ENCODE results near the gene YARS1. TPM values are rescaled to one million over a fixed set of nuclear protein-coding genes. Genes with fewer than 3 reads are reported as not detected.

YARS1 gene
- total and polyA plus RNA-seq, 2 experiments from 2014 or later, result 134 to 182 TPM

DNA sequence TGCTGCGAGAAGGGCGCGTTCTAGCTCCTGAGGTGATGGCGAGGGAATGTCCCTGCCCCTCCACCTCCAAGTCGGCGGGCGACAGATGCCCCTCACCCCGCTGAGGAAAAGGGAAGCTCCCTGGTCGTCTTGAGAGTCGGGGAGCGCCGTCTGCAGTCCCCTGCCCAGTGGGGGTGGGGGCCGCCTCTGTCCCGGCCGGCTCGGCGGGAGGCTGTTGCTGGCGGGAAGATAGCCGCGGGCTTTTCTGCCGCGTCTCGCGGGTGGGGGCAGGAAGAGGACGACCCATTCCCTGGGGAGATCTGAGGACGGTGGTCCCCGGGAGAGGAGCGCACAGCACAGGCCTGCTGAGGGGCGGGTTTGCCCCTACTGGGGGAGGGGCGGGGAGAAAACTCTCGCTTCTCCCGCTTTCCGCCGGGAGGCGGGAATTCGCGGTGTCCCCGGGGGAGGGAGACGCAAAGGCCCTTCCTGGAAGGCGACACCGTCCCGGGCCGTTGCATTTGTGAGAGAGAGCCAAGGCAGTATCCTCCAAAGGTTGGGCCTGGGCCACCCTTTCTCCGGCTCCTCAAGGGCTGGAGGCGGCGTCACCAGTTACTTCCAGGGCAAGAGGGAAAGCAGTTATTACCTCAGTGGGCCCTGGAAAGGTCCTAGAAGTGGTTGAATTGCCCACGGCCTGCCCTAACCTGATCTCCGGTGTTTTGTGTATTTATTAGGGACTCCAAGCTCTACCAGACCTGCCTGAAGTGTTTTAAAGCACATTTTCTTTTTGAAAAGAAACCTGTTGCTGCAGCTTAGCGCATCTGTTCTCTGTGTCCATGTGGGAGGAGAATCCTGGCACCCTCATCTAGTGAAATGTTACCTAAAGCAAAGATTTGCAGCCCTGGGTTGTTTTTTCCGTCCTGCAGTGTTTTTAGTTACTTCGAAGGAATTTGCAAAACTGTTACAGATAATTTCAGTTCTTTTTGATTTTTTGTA lies 943 bp upstream of the YARS1 start:
- Histone ChIP-seq H4K20me1 (replicated peaks; ENCODE audit: insufficient read depth) (peaks cover 25% of the 10 kb centered on the region; the same call in 1 of the 2 replicates), H3K36me3 (ENCODE audit: insufficient read depth) (peaks cover 16% of the 10 kb centered on the region; the same call in 1 of the 2 replicates), H3K79me2 (replicated peaks; ENCODE audit: insufficient read depth) (peaks cover 87% of the 10 kb centered on the region), H3K27ac (ENCODE audit: low read depth) (peak overlapping the region; percentile 99), H3K4me3 (peak overlapping the region; percentile 100), H3K9me2 (ENCODE audit: insufficient read depth) (no peaks in the 10 kb centered on the region), H3K4me1 (ENCODE audit: insufficient read depth) (peaks cover 28% of the 10 kb centered on the region), H3K27me3 (ENCODE audit: insufficient read depth) (no peaks in the 10 kb centered on the region), H2AFZ (peak overlapping the region; percentile 64; the same call in 1 of the 2 replicates), H3K4me2 (peak overlapping the region; percentile 91), H3F3A (replicated peaks; ENCODE audit: low read depth) (peaks cover 5% of the 10 kb centered on the region)
- Mint-ChIP-seq H3K9me3 (no peaks in the 10 kb centered on the region; the same call in 2 of the 3 replicates), H3K27me3 (ENCODE audit: insufficient read depth, low read depth, poor library complexity) (peaks cover 7% of the 10 kb centered on the region), H3K4me1 (peaks cover 33% of the 10 kb centered on the region), H3K27ac (peak overlapping the region; percentile 96), H3K36me3 (ENCODE audit: low read depth) (peaks cover 43% of the 10 kb centered on the region), H3K4me3 (peak overlapping the region; percentile 98)
- TF ChIP-seq ZNF331 (CRISPR knock-in tag; IDR thresholded peaks at IDR 0.05; ENCODE audit: low read depth) (no peak), CREB1 (CRISPR knock-in tag; IDR thresholded peaks at IDR 0.05; ENCODE audit: low read depth) (0 out of 2 replicates have a peak, but pooled peaks have one; percentile 3), POLR2AphosphoS5 (IDR thresholded peaks at IDR 0.05; ENCODE audit: low read depth) (peak; percentile 56; the same call in 1 of the 2 replicates)
- ATAC-seq, result peak; percentile 52
- DNase-seq (ENCODE audit: low spot score), result peak; percentile 85

DNA sequence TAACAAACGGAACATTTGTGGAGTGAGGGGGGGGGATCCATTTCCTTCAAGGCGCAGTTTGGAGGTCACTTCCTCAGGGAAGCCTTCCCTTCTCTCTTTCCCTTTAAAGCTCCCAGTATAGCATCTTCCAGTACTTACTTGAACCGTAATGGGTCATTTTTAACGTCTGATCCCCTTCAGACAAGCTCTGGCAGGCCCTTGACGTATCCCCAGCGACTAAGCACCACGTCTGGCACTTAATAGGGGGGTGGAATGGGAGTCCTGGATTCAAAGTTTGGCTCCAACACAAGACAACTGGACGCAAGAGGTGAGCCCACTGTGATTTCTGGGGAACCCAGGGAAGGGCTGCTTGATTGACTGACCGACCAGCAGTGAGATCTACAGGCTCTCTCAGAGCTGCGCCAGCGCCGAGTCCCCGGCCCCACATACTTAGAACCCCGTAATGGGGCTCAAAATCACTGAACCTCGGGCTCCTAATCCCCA lies 441 bp downstream of the YARS1 start:
- H2AFZ ChIP-seq, result no peak overlapping the region
- H3K27ac ChIP-seq (ENCODE audit: low read depth), result peak overlapping the region; percentile 97
- TF ChIP-seq, protein P1, sequence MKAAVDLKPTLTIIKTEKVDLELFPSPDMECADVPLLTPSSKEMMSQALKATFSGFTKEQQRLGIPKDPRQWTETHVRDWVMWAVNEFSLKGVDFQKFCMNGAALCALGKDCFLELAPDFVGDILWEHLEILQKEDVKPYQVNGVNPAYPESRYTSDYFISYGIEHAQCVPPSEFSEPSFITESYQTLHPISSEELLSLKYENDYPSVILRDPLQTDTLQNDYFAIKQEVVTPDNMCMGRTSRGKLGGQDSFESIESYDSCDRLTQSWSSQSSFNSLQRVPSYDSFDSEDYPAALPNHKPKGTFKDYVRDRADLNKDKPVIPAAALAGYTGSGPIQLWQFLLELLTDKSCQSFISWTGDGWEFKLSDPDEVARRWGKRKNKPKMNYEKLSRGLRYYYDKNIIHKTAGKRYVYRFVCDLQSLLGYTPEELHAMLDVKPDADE (IDR thresholded peaks at IDR 0.05), result no peak
- TF ChIP-seq STAT1 (IDR thresholded peaks at IDR 0.05; ENCODE audit: unreplicated experiment) (no peak), ZNF331 (CRISPR knock-in tag; IDR thresholded peaks at IDR 0.05; ENCODE audit: low read depth) (no peak), ZNF114 (CRISPR knock-in tag; IDR thresholded peaks at IDR 0.05) (no peak), NANOG (IDR thresholded peaks at IDR 0.05; ENCODE audit: borderline replicate concordance) (no peak), POLR2AphosphoS5 (IDR thresholded peaks at IDR 0.05; ENCODE audit: low read depth) (no peak)
- TF ChIP-seq, protein P2, sequence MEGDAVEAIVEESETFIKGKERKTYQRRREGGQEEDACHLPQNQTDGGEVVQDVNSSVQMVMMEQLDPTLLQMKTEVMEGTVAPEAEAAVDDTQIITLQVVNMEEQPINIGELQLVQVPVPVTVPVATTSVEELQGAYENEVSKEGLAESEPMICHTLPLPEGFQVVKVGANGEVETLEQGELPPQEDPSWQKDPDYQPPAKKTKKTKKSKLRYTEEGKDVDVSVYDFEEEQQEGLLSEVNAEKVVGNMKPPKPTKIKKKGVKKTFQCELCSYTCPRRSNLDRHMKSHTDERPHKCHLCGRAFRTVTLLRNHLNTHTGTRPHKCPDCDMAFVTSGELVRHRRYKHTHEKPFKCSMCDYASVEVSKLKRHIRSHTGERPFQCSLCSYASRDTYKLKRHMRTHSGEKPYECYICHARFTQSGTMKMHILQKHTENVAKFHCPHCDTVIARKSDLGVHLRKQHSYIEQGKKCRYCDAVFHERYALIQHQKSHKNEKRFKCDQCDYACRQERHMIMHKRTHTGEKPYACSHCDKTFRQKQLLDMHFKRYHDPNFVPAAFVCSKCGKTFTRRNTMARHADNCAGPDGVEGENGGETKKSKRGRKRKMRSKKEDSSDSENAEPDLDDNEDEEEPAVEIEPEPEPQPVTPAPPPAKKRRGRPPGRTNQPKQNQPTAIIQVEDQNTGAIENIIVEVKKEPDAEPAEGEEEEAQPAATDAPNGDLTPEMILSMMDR (conservative IDR thresholded peaks at IDR 0.05; ENCODE audit: low read depth in 2 of 2), result no peak
- TF ChIP-seq, protein P3, sequence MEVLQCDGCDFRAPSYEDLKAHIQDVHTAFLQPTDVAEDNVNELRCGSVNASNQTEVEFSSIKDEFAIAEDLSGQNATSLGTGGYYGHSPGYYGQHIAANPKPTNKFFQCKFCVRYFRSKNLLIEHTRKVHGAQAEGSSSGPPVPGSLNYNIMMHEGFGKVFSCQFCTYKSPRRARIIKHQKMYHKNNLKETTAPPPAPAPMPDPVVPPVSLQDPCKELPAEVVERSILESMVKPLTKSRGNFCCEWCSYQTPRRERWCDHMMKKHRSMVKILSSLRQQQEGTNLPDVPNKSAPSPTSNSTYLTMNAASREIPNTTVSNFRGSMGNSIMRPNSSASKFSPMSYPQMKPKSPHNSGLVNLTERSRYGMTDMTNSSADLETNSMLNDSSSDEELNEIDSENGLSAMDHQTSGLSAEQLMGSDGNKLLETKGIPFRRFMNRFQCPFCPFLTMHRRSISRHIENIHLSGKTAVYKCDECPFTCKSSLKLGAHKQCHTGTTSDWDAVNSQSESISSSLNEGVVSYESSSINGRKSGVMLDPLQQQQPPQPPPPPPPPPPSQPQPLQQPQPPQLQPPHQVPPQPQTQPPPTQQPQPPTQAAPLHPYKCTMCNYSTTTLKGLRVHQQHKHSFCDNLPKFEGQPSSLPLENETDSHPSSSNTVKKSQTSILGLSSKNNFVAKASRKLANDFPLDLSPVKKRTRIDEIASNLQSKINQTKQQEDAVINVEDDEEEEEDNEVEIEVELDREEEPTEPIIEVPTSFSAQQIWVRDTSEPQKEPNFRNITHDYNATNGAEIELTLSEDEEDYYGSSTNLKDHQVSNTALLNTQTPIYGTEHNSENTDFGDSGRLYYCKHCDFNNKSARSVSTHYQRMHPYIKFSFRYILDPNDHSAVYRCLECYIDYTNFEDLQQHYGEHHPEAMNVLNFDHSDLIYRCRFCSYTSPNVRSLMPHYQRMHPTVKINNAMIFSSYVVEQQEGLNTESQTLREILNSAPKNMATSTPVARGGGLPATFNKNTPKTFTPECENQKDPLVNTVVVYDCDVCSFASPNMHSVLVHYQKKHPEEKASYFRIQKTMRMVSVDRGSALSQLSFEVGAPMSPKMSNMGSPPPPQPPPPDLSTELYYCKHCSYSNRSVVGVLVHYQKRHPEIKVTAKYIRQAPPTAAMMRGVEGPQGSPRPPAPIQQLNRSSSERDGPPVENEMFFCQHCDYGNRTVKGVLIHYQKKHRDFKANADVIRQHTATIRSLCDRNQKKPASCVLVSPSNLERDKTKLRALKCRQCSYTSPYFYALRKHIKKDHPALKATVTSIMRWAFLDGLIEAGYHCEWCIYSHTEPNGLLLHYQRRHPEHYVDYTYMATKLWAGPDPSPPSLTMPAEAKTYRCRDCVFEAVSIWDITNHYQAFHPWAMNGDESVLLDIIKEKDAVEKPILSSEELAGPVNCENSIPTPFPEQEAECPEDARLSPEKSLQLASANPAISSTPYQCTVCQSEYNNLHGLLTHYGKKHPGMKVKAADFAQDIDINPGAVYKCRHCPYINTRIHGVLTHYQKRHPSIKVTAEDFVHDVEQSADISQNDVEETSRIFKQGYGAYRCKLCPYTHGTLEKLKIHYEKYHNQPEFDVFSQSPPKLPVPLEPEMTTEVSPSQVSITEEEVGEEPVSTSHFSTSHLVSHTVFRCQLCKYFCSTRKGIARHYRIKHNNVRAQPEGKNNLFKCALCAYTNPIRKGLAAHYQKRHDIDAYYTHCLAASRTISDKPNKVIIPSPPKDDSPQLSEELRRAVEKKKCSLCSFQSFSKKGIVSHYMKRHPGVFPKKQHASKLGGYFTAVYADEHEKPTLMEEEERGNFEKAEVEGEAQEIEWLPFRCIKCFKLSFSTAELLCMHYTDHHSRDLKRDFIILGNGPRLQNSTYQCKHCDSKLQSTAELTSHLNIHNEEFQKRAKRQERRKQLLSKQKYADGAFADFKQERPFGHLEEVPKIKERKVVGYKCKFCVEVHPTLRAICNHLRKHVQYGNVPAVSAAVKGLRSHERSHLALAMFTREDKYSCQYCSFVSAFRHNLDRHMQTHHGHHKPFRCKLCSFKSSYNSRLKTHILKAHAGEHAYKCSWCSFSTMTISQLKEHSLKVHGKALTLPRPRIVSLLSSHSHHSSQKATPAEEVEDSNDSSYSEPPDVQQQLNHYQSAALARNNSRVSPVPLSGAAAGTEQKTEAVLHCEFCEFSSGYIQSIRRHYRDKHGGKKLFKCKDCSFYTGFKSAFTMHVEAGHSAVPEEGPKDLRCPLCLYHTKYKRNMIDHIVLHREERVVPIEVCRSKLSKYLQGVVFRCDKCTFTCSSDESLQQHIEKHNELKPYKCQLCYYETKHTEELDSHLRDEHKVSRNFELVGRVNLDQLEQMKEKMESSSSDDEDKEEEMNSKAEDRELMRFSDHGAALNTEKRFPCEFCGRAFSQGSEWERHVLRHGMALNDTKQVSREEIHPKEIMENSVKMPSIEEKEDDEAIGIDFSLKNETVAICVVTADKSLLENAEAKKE (CRISPR knock-in tag; IDR thresholded peaks at IDR 0.05), result no peak

More for the DNA sequence above, 441 bp downstream of the YARS1 start:
- ATAC-seq, result peak; percentile 12
- Mint-ChIP-seq H3K27ac (peak overlapping the region; percentile 96), H3K4me1 (peaks cover 45% of the 10 kb centered on the region), H3K36me3 (ENCODE audit: low read depth) (peaks cover 40% of the 10 kb centered on the region), H3K4me3 (peak overlapping the region; percentile 98), H3K27me3 (ENCODE audit: insufficient read depth, low read depth, poor library complexity) (peaks cover 7% of the 10 kb centered on the region), H3K9me3 (no peaks in the 10 kb centered on the region; the same call in 2 of the 3 replicates)
- peaks cover 42% of the 10 kb centered on the region for H3K4me1 ChIP-seq (ENCODE audit: insufficient read depth)
- DNase-seq (ENCODE audit: low spot score), result peak; percentile 37
- H3F3A ChIP-seq (replicated peaks; ENCODE audit: low read depth), result peaks cover 5% of the 10 kb centered on the region
- H3K4me2 ChIP-seq, result peak overlapping the region; percentile 88
- H3K36me3 ChIP-seq (ENCODE audit: insufficient read depth), result peaks cover 16% of the 10 kb centered on the region; the same call in 1 of the 2 replicates
- no peaks in the 10 kb centered on the region for H3K9me2 ChIP-seq (ENCODE audit: insufficient read depth)
- no peaks in the 10 kb centered on the region for H3K27me3 ChIP-seq (ENCODE audit: insufficient read depth)
- peaks cover 39% of the 10 kb centered on the region; the same call in 1 of the 2 replicates for H4K20me1 ChIP-seq (replicated peaks; ENCODE audit: insufficient read depth)
- H3K4me3 ChIP-seq, result peak overlapping the region; percentile 100
- H3K79me2 ChIP-seq (replicated peaks; ENCODE audit: insufficient read depth), result peaks cover 89% of the 10 kb centered on the region
